PC-9 (cell line): ENCODE results near the gene ERCC3.

Source experiments
- EZH2 ChIP-seq: fragments of 200-600 bp; sonication (generic); IDR thresholded peaks from 2 replicates; pipeline ENCODE4 v1.8.0; 2017; ENCODE audit warnings: antibody characterized with exemption, low read depth
- TF ChIP-seq, protein P1 (sequence below): fragments of 200-600 bp; sonication (generic); conservative IDR thresholded peaks from 2 replicates; pipeline ENCODE4 v1.6.1; 2017; ENCODE audit warnings: mixed run types, antibody characterized with exemption, mild to moderate bottlenecking, moderate library complexity

- TF ChIP-seq, protein P1, sequence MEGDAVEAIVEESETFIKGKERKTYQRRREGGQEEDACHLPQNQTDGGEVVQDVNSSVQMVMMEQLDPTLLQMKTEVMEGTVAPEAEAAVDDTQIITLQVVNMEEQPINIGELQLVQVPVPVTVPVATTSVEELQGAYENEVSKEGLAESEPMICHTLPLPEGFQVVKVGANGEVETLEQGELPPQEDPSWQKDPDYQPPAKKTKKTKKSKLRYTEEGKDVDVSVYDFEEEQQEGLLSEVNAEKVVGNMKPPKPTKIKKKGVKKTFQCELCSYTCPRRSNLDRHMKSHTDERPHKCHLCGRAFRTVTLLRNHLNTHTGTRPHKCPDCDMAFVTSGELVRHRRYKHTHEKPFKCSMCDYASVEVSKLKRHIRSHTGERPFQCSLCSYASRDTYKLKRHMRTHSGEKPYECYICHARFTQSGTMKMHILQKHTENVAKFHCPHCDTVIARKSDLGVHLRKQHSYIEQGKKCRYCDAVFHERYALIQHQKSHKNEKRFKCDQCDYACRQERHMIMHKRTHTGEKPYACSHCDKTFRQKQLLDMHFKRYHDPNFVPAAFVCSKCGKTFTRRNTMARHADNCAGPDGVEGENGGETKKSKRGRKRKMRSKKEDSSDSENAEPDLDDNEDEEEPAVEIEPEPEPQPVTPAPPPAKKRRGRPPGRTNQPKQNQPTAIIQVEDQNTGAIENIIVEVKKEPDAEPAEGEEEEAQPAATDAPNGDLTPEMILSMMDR = no peak
- no peak for TF ChIP-seq EZH2
Measured at GRCh38 chr2:127216095-127216494, 77.8 kb downstream of the ERCC3 start.
